Prostate gland (tissue), 2 donors: ENCODE data around the gene RNF220. TPM values are rescaled to one million over a fixed set of nuclear protein-coding genes. Genes with fewer than 3 reads are reported as not detected.

Source experiments
- DNase-seq: peaks from one replicate; pipeline ENCODE4 v3.0.0-alpha.2; 2019; ENCODE audit warnings: low spot score
- H3K27ac ChIP-seq, 2 donors: fragments of 200-600 bp; sonication (generic); 2 replicates each; pipeline ENCODE4 v1.5.1; 2017 to 2019
- H3K27me3 ChIP-seq: fragments of 200-600 bp; sonication (generic); replicated peaks from 2 replicates; pipeline ENCODE4 v1.5.1; 2019; ENCODE audit not compliant: insufficient read depth
- H3K36me3 ChIP-seq, 2 donors: fragments of 200-600 bp; sonication (generic); 1 replicate in 1 of 2; 2 replicates in 1 of 2; pipeline versions ENCODE4 v1.5.1 to v1.8.1; 2017 to 2019
- H3K4me1 ChIP-seq: fragments of 200-600 bp; sonication (generic); replicated peaks from 2 replicates; pipeline ENCODE4 v1.5.1; 2019
- H3K4me3 ChIP-seq, 2 donors: fragments of 200-600 bp; sonication (generic); 2 replicates each; pipeline ENCODE4 v1.5.1; 2017 to 2019
- H3K9me3 ChIP-seq: fragments of 200-600 bp; sonication (generic); 2 replicates; pipeline ENCODE4 v1.5.1; 2017
- POLR2A ChIP-seq: fragments of 450-650 bp; IDR thresholded peaks from one replicate; pipeline ENCODE4 v1.6.1; 2016; ENCODE audit warnings: antibody characterized with exemption, mild to moderate bottlenecking
- POLR2AphosphoS5 ChIP-seq: sonication (generic); formaldehyde crosslinking; IDR thresholded peaks from one replicate; pipeline ENCODE4 v1.6.1; 2017; ENCODE audit warnings: antibody characterized with exemption
- WGBS: methylation state at CpG from one replicate; pipeline ENCODE4 v1.1.5; 2018; 5-methylcytosine and 5-hydroxymethylcytosine counted together
- intact Hi-C: fragments of 100-400 bp; cut with DNase I; formaldehyde crosslinking; loops from one replicate; pipeline ENCODE4 v1.14.2; 2022
- total RNA-seq, 2 donors: library from RNA; depleted of rRNA; stranded (reverse); fragments of >200 nt; gene quantifications; one replicate each; pipeline ENCODE4 v1.1.0, GENCODE V29; 2016
- TF ChIP-seq, protein P1 (sequence below), 4 experiments: fragments of 200-600 bp in 2 of 4; fragments of 450-650 bp in 2 of 4; sonication (generic) in 2 of 4; IDR thresholded peaks; 1 replicate in 3 of 4; 2 replicates in 1 of 4; pipeline ENCODE4 v1.5.1; 2016 to 2019; ENCODE audit warnings: antibody characterized with exemption in 4 of 4, mild to moderate bottlenecking in 2 of 4, moderate library complexity in 2 of 4

The RNF220 gene
- total RNA-seq, 2 donors from 2014 or later = 116 to 147 TPM

DNA sequence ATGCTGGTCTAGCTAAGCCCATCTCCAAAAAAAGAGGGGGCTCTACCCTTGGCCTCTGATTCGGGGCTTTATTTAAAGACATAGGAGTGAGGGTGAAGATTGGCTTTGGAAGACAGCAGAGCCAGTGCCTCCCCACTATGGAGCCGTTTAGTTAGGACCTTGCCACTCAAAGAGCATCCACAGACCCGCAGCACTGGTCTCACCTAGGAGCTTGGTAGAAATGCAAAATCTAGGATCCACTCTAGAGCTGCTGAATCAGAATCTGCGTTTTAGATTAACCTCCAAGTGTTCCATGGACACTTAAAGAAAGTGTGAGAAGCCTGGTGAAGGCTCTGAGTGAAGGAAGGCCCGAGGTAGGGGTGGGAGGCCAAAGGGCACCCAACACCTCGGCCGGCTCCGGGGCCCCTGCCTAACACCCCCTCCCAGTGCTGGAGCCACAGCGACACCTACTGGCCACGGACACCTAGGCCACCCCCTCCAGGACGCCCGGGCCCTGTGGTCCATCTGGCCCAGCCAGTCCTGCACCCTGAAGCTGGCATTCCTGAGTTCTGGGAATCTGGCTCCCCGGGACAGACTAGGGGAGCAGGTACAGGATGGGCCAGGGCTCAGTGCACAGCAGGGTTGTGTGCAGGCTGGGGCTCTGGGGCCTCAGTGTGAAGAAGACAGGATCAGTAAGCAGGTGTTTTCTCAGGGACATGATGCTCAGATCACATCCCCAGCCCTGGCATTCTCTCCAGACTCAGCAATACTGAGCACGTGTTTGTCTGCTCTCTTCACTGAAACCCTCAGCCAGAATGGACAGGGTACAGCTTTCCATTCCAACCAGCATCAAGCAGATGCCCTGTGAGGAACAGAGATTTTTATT, 190.0 kb downstream of the RNF220 start:
- intact Hi-C loops = loop anchor here (2.0 to 5.0 kb wide), 3 partner anchors 20 to 382 kb away; partner anchors contain the start of gene DMAP1
- WGBS = 27% methylated on average over 14 of the region's 14 CpGs
- no peaks in the 10 kb centered on the region for H3K4me1 ChIP-seq
- peak; percentile 69 for DNase-seq
- no peaks in the 10 kb centered on the region for H3K36me3 ChIP-seq
- H3K27me3 ChIP-seq = peaks cover 1% of the 10 kb centered on the region
- TF ChIP-seq, protein P1, sequence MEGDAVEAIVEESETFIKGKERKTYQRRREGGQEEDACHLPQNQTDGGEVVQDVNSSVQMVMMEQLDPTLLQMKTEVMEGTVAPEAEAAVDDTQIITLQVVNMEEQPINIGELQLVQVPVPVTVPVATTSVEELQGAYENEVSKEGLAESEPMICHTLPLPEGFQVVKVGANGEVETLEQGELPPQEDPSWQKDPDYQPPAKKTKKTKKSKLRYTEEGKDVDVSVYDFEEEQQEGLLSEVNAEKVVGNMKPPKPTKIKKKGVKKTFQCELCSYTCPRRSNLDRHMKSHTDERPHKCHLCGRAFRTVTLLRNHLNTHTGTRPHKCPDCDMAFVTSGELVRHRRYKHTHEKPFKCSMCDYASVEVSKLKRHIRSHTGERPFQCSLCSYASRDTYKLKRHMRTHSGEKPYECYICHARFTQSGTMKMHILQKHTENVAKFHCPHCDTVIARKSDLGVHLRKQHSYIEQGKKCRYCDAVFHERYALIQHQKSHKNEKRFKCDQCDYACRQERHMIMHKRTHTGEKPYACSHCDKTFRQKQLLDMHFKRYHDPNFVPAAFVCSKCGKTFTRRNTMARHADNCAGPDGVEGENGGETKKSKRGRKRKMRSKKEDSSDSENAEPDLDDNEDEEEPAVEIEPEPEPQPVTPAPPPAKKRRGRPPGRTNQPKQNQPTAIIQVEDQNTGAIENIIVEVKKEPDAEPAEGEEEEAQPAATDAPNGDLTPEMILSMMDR (IDR thresholded peaks at IDR 0.05) = peak; percentile 93 to 95 (median 95)
- TF ChIP-seq POLR2AphosphoS5 = no peak
- H3K9me3 ChIP-seq = no peaks in the 10 kb centered on the region
- H3K27ac ChIP-seq = no peak overlapping the region
- no peak overlapping the region for H3K4me3 ChIP-seq

DNA sequence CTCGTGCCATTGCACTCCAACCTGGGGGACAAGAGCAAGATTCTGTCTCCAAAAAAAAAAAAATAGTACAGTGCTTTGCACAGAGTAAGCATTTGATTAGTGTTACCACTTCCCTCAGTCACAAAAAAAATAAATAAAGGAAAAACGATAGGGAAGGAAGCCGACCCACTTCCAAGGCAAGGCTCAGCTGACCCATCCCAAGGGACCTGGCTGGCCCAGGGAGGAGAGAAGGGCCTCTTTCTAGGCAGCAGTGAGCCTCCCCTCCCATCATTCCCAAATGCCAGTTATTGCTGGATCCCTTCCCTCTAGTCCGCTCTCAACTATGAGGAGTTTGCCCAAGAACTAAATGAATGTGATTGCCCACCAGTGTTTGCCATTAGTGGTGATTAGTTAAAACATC, 191.5 kb downstream of the RNF220 start:
- Histone ChIP-seq H3K9me3 (no peaks in the 10 kb centered on the region), H3K27ac (no peak overlapping the region), H3K27me3 (peaks cover 4% of the 10 kb centered on the region), H3K4me3 (no peak overlapping the region), H3K4me1 (no peaks in the 10 kb centered on the region), H3K36me3 (no peaks in the 10 kb centered on the region)
- TF ChIP-seq POLR2AphosphoS5 (no peak), POLR2A (no peak)
- TF ChIP-seq, protein P1 (IDR thresholded peaks at IDR 0.05) = no peak
- WGBS = 69% methylated on average over 4 of the region's 4 CpGs
- intact Hi-C loops = loop anchor here (5.0 kb wide), 1 partner anchor 219 kb away; no protein-coding TSS in a partner anchor
- DNase-seq = no peak

DNA sequence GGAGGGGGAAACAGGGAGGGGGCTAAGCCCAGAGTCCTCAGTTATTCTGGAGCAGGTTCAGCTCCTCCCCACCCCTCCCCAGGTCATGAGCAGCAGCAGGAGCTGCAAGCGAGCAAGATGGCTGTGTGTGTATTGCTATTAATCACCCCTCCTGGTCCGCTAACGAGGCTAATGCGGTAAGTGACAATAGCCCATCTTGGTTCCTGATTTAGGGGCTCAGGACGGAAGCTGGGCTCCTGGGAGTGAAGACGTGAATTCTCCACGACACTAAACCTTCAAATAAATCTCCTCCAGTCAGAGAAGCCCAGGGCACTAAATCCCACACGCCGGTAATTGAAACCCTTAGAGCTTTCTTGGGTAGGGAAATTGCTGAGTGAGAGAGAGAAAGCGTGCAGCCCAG, 193.1 kb downstream of the RNF220 start:
- H3K27ac ChIP-seq = no peak overlapping the region
- intact Hi-C loops = loop anchor here (5.0 kb wide), 1 partner anchor 221 kb away; no protein-coding TSS in a partner anchor

DNA sequence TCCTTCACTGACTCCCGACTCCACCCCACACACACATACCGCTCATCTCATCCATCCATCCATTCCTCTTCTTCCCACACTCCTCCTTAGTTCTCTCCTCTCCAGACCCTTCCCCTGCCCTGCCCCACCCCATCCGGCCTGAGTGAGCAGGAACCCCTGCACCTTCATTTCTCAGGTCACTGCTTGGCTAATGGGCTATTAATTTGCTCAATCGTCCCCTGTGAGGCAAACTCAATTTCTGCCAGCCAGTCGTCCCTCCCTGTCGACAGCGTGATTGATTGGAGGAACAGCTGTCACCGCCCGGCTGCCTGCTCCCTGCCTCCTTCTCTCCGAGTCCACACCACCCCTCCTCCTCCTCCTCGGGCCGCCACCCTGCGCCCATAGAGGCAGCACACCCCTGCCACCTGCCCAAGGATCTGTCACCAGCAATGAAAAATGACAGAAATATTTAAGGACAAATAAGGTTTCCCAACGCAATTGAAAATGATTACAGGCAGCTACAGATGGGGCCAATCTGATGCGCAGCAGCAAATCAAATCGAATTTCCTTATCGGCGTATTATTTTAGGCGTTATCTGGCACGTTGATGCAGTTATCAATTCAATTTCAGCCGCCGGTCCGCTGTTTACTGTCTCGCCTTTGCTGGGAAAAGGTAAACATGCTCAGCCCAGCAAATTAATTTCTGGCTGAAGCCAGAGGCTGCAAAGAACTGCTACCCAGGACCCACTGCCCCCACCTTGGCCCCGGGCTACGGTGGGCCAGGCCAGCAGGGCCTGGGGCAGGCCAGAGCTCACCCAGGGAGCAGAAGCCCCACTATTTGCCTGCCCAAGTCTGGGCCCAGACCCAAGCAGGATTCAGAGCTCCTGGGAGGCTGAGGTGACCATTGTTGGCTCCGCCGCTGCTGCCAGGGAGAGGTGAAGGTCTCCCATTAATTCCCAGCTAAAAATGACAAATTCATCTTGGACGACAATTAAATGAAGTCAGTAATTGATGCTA, 197.9 kb downstream of the RNF220 start:
- no peak overlapping the region for H3K4me3 ChIP-seq
- 57% methylated on average over 29 of the region's 29 CpGs for WGBS
- no peak for DNase-seq
- H3K4me1 ChIP-seq = no peaks in the 10 kb centered on the region
- no peaks in the 10 kb centered on the region for H3K9me3 ChIP-seq
- intact Hi-C loops = no loop called here
- peaks cover 4% of the 10 kb centered on the region for H3K27me3 ChIP-seq
- TF ChIP-seq POLR2AphosphoS5 = no peak
- TF ChIP-seq POLR2A = no peak
- TF ChIP-seq, protein P1 (IDR thresholded peaks at IDR 0.05) = no peak
- H3K36me3 ChIP-seq = no peaks in the 10 kb centered on the region
- H3K27ac ChIP-seq = no peak overlapping the region

More for the DNA sequence above, 193.1 kb downstream of the RNF220 start:
- H3K4me3 ChIP-seq = no peak overlapping the region
- H3K36me3 ChIP-seq = no peaks in the 10 kb centered on the region
- TF ChIP-seq POLR2AphosphoS5 (no peak), POLR2A (no peak)
- TF ChIP-seq, protein P1 (IDR thresholded peaks at IDR 0.05) = no peak
- no peaks in the 10 kb centered on the region for H3K4me1 ChIP-seq
- DNase-seq = no peak
- H3K27me3 ChIP-seq = peaks cover 4% of the 10 kb centered on the region
- WGBS = 74% methylated on average over 10 of the region's 10 CpGs
- H3K9me3 ChIP-seq = no peaks in the 10 kb centered on the region
